ENCODE results near the gene HNRNPDL. TPM values are rescaled to one million over a fixed set of nuclear protein-coding genes. Genes with fewer than 3 reads are reported as not detected.

HNRNPDL gene
- total and polyA plus RNA-seq, 2 of the 13 experiments (the other 11 are each of a cell fraction or from before 2014, with no cell fraction given) = 167 to 414 TPM

DNA sequence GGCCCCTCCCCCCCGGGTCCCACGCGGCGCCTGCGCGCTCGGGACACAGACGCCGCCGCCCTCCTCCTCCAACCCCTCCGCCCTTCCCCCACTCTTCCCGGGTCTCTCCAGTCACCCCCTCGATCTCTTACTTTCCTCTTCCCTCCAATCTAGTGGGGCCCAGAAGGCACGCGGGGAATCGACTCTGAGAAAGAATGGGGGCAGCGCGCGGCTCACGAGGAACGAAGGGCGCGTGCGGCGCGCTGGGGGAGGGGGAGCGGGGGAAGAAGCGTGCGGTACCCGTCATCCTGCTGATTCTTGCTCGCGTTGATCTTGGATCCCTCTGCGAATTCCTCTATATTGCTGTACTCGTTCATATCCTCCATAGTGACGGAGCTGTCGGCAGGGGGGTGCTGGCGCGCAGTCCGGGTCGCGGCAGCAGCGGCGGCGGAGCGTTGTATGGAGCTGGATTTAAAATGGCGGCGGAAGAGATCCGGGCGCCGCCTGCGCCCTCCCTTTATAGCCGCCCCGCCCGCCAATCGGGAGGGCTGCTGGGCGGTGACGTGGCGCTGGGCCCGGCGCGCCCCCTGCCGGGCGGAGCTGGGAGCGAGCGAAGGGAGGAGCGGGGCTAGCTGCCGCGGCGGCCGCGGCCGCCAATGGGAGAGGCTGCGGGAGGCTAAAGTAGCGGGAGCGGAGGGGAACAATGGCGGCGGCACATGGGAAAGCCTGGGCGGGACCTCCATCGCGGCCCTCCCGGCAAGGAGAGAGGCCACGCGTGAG is 1.1 kb downstream of the HNRNPDL start (continued):
- TF ChIP-seq CENPT (CRISPR knock-in tag; IDR thresholded peaks at IDR 0.05; ENCODE audit: low read depth) = no peak

DNA sequence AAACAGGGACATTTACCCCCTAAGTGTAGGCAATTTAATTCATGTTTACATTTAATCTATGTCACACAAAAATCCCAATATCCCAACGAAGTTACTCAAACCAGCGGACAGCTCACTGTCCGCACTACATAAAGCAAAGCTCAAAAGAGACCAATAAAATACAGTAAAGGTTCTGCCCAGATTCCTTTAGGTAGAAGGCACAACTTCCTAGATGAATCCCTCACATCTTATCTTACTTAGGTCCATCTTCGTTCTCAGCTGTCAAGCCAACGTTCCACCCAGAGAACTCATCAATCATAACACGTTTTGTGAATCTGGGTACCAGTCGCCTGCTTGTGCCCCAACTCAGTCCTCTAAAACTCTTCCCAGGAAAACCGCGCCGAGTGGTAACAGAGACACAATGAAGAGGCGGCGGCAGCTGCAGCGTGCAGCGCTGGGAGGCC is 1.7 kb downstream of the HNRNPDL start:
- Histone ChIP-seq H3K79me2 (ENCODE audit: insufficient read depth, low read length) (peaks cover 71% of the 10 kb centered on the region), H3K27me3 (ENCODE audit: control insufficient read depth in 1 of 2, insufficient read depth in 2 of 2, low read length in 2 of 2) (no peaks in the 10 kb centered on the region; a peak in 1 of 5 replicates), H3K9ac (ENCODE audit: insufficient read depth, low read depth, low read length) (peak overlapping the region; percentile 99), H3K4me3 (replicated peaks in 1 of 3; ENCODE audit: insufficient read depth in 1 of 3, low read depth in 2 of 3, low read length in 3 of 3) (peak overlapping the region; percentile 79 to 99 (median 97)), H3K4me2 (ENCODE audit: low read depth, low read length) (peak overlapping the region; percentile 90), H3K36me3 (replicated peaks in 1 of 2; ENCODE audit: control insufficient read depth in 1 of 2, insufficient read depth in 2 of 2, low read length in 2 of 2) (peaks cover 5 to 35% of the 10 kb centered on the region in 2 experiments; a peak in 4 of 5 replicates), H3K9me3 (ENCODE audit: low read length) (no peaks in the 10 kb centered on the region), H2AFZ (ENCODE audit: low read length) (no peak overlapping the region), H3K4me1 (ENCODE audit: insufficient read depth, low read length) (peaks cover 45% of the 10 kb centered on the region), H3K27ac (ENCODE audit: extremely low read length, insufficient read depth, low read length) (peak overlapping the region; percentile 100), H4K20me1 (ENCODE audit: insufficient read depth, low read length) (peaks cover 54% of the 10 kb centered on the region)
- POLR2A ChIA-PET = interaction anchor here (0.8 to 3.4 kb wide), 15 partner anchors 9 to 606 kb away, joined by 3 to 52 read pairs (median 5); partner anchors contain the start of genes COPS4 and HNRNPD
- CTCF ChIA-PET (ENCODE audit: low intra/inter-chr PET ratio, low total read pairs) = no interaction called here
- no peak for DNase-seq (ENCODE audit: low spot score)
- ATAC-seq = no peak
- WGBS (ENCODE audit: low lambda C conversion rate) = 0% methylated on average over 9 of the region's 14 CpGs
- in situ Hi-C loops (cut with HindIII; ENCODE audit: extremely low pct_ligation_motif_present, low pct_unique_long_range_greater_than_20kb) = no loop called here
- no peak for FAIRE-seq
- BruUV-seq (replicated peaks) = no TSS peak
- intact Hi-C loops (cut with micrococcal nuclease; ENCODE audit: unreplicated experiment) = no loop called here
- no peak for TF ChIP-seq MTF1 (CRISPR knock-in tag; IDR thresholded peaks at IDR 0.05)
- TF ChIP-seq NCOA2 (CRISPR knock-in tag; IDR thresholded peaks at IDR 0.05) = no peak
- TF ChIP-seq ZNF776 (CRISPR knock-in tag; IDR thresholded peaks at IDR 0.05) = no peak
- TF ChIP-seq ZNF274 (CRISPR knock-in tag; IDR thresholded peaks at IDR 0.05) = 0 out of 2 replicates have a peak, but pooled peaks have one; percentile 1
- TF ChIP-seq HES4 (CRISPR knock-in tag; IDR thresholded peaks at IDR 0.05; ENCODE audit: borderline replicate concordance) = no peak
- no peak for TF ChIP-seq RFXAP (CRISPR knock-in tag; IDR thresholded peaks at IDR 0.05; ENCODE audit: borderline replicate concordance)
- TF ChIP-seq ZNF264 (CRISPR knock-in tag; IDR thresholded peaks at IDR 0.05) = no peak
- TF ChIP-seq, protein P1, sequence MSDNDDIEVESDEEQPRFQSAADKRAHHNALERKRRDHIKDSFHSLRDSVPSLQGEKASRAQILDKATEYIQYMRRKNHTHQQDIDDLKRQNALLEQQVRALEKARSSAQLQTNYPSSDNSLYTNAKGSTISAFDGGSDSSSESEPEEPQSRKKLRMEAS (IDR thresholded peaks at IDR 0.05) = 0 out of 2 replicates have a peak, but pooled peaks have one; percentile 32
- TF ChIP-seq, protein P2, sequence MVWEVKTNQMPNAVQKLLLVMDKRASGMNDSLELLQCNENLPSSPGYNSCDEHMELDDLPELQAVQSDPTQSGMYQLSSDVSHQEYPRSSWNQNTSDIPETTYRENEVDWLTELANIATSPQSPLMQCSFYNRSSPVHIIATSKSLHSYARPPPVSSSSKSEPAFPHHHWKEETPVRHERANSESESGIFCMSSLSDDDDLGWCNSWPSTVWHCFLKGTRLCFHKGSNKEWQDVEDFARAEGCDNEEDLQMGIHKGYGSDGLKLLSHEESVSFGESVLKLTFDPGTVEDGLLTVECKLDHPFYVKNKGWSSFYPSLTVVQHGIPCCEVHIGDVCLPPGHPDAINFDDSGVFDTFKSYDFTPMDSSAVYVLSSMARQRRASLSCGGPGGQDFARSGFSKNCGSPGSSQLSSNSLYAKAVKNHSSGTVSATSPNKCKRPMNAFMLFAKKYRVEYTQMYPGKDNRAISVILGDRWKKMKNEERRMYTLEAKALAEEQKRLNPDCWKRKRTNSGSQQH (CRISPR knock-in tag; IDR thresholded peaks at IDR 0.05; ENCODE audit: low read depth) = no peak
- TF ChIP-seq, protein P3, sequence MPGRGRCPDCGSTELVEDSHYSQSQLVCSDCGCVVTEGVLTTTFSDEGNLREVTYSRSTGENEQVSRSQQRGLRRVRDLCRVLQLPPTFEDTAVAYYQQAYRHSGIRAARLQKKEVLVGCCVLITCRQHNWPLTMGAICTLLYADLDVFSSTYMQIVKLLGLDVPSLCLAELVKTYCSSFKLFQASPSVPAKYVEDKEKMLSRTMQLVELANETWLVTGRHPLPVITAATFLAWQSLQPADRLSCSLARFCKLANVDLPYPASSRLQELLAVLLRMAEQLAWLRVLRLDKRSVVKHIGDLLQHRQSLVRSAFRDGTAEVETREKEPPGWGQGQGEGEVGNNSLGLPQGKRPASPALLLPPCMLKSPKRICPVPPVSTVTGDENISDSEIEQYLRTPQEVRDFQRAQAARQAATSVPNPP (CRISPR knock-in tag; IDR thresholded peaks at IDR 0.05) = no peak
- no peak for TF ChIP-seq IKZF1 (IDR thresholded peaks at IDR 0.05)
- no peak for TF ChIP-seq ZNF317 (CRISPR knock-in tag; IDR thresholded peaks at IDR 0.05)
- TF ChIP-seq ZBTB3 (CRISPR knock-in tag; IDR thresholded peaks at IDR 0.05; ENCODE audit: borderline replicate concordance, low read depth) = no peak
- TF ChIP-seq ZNF430 (CRISPR knock-in tag; IDR thresholded peaks at IDR 0.05) = no peak
- TF ChIP-seq ZNF562 (CRISPR knock-in tag; IDR thresholded peaks at IDR 0.05; ENCODE audit: borderline replicate concordance) = no peak
- TF ChIP-seq, protein P4, sequence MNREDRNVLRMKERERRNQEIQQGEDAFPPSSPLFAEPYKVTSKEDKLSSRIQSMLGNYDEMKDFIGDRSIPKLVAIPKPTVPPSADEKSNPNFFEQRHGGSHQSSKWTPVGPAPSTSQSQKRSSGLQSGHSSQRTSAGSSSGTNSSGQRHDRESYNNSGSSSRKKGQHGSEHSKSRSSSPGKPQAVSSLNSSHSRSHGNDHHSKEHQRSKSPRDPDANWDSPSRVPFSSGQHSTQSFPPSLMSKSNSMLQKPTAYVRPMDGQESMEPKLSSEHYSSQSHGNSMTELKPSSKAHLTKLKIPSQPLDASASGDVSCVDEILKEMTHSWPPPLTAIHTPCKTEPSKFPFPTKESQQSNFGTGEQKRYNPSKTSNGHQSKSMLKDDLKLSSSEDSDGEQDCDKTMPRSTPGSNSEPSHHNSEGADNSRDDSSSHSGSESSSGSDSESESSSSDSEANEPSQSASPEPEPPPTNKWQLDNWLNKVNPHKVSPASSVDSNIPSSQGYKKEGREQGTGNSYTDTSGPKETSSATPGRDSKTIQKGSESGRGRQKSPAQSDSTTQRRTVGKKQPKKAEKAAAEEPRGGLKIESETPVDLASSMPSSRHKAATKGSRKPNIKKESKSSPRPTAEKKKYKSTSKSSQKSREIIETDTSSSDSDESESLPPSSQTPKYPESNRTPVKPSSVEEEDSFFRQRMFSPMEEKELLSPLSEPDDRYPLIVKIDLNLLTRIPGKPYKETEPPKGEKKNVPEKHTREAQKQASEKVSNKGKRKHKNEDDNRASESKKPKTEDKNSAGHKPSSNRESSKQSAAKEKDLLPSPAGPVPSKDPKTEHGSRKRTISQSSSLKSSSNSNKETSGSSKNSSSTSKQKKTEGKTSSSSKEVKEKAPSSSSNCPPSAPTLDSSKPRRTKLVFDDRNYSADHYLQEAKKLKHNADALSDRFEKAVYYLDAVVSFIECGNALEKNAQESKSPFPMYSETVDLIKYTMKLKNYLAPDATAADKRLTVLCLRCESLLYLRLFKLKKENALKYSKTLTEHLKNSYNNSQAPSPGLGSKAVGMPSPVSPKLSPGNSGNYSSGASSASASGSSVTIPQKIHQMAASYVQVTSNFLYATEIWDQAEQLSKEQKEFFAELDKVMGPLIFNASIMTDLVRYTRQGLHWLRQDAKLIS (CRISPR knock-in tag; IDR thresholded peaks at IDR 0.05) = 0 out of 2 replicates have a peak, but pooled peaks have one; percentile 11
